Suprapubic skin (tissue), 4 donors: ENCODE data around the gene TMEM163. TPM values are rescaled to one million over a fixed set of nuclear protein-coding genes. Genes with fewer than 3 reads are reported as not detected.

ENCODE experiments used
- DNase-seq, 2 donors: peaks; one replicate each; pipeline ENCODE4 v3.0.0-alpha.2; 2019; ENCODE audit warnings: low spot score in 2 of 2
- H3K27ac ChIP-seq: fragments of 200-600 bp; sonication (generic); one replicate; pipeline ENCODE4 v1.5.1; 2019
- H3K27me3 ChIP-seq: fragments of 200-600 bp; sonication (generic); one replicate; pipeline ENCODE4 v1.5.1; 2019
- H3K36me3 ChIP-seq: fragments of 200-600 bp; sonication (generic); one replicate; pipeline ENCODE4 v1.5.1; 2019
- H3K4me1 ChIP-seq: fragments of 200-600 bp; sonication (generic); one replicate; pipeline ENCODE4 v1.5.1; 2019
- H3K4me3 ChIP-seq: fragments of 200-600 bp; sonication (generic); one replicate; pipeline ENCODE4 v1.5.1; 2019; ENCODE audit warnings: mild to moderate bottlenecking
- H3K9me3 ChIP-seq: fragments of 200-600 bp; sonication (generic); one replicate; pipeline ENCODE4 v1.5.1; 2019
- CTCF ChIP-seq, 2 donors: fragments of 200-600 bp in 1 of 2; fragments of 450-650 bp in 1 of 2; sonication (generic) in 1 of 2; IDR thresholded peaks; one replicate each; pipeline ENCODE4 v1.5.1; 2016 to 2019; ENCODE audit warnings: antibody characterized with exemption in 2 of 2, mild to moderate bottlenecking in 1 of 2, moderate library complexity in 1 of 2
- EP300 ChIP-seq: sonication (generic); formaldehyde crosslinking; IDR thresholded peaks from one replicate; pipeline ENCODE4 v1.6.1; 2017; ENCODE audit warnings: antibody characterized with exemption
- POLR2A ChIP-seq, 2 donors: fragments of 450-650 bp; IDR thresholded peaks; one replicate each; pipeline ENCODE4 v1.6.1; 2017; ENCODE audit warnings: antibody characterized with exemption in 2 of 2, mild to moderate bottlenecking in 2 of 2, moderate library complexity in 2 of 2
- POLR2AphosphoS5 ChIP-seq, 3 donors: sonication (generic); formaldehyde crosslinking; IDR thresholded peaks; one replicate each; pipeline ENCODE4 v1.6.1; 2017; ENCODE audit warnings: antibody characterized with exemption in 3 of 3
- WGBS: methylation state at CpG from one replicate; pipeline ENCODE4 v1.1.5; 2018; 5-methylcytosine and 5-hydroxymethylcytosine counted together
- total RNA-seq, 4 donors: library from RNA; depleted of rRNA; stranded (reverse); fragments of >200 nt; gene quantifications; one replicate each; pipeline ENCODE4 v1.1.0, GENCODE V29; 2016

TMEM163 gene
- total RNA-seq, 4 donors from 2014 or later = 0.23 to 0.72 TPM; not detected in 2

- Histone ChIP-seq H3K27ac (no peak overlapping the region), H3K27me3 (no peaks in the 10 kb centered on the region), H3K36me3 (no peaks in the 10 kb centered on the region), H3K4me1 (no peaks in the 10 kb centered on the region), H3K4me3 (no peak overlapping the region), H3K9me3 (no peaks in the 10 kb centered on the region)
- no peak for TF ChIP-seq CTCF (IDR thresholded peaks at IDR 0.05)
- TF ChIP-seq EP300 = no peak
- no peak for TF ChIP-seq POLR2AphosphoS5 (IDR thresholded peaks at IDR 0.05)
- no peak for TF ChIP-seq POLR2A (IDR thresholded peaks at IDR 0.05)
- no peak for DNase-seq
- WGBS = 67% methylated on average over 4 of the region's 4 CpGs
Observed at GRCh38 chr2:134626781-134627180, 92.0 kb downstream of the TMEM163 start.

GRCh38 chr2:134625311-134625710, 93.5 kb downstream of the TMEM163 start:
- no peak for DNase-seq

GRCh38 chr2:134623796-134624195, 95.0 kb downstream of the TMEM163 start:
- WGBS = 80% methylated on average over 3 of the region's 3 CpGs
- TF ChIP-seq CTCF (IDR thresholded peaks at IDR 0.05) (no peak), POLR2A (IDR thresholded peaks at IDR 0.05) (no peak), EP300 (no peak), POLR2AphosphoS5 (IDR thresholded peaks at IDR 0.05) (no peak)
- Histone ChIP-seq H3K9me3 (peaks cover 3% of the 10 kb centered on the region), H3K4me3 (no peak overlapping the region), H3K27me3 (no peaks in the 10 kb centered on the region), H3K36me3 (no peaks in the 10 kb centered on the region), H3K27ac (no peak overlapping the region), H3K4me1 (no peaks in the 10 kb centered on the region)
- DNase-seq = no peak

More at GRCh38 chr2:134625311-134625710, 93.5 kb downstream of the TMEM163 start:
- no peak for TF ChIP-seq CTCF (IDR thresholded peaks at IDR 0.05)
- no peak for TF ChIP-seq EP300
- TF ChIP-seq POLR2A (IDR thresholded peaks at IDR 0.05) = no peak
- no peak for TF ChIP-seq POLR2AphosphoS5 (IDR thresholded peaks at IDR 0.05)
- no peak overlapping the region for H3K27ac ChIP-seq
- H3K4me1 ChIP-seq = no peaks in the 10 kb centered on the region
- no peaks in the 10 kb centered on the region for H3K27me3 ChIP-seq
- no peaks in the 10 kb centered on the region for H3K36me3 ChIP-seq
- no peaks in the 10 kb centered on the region for H3K9me3 ChIP-seq
- WGBS = 89% methylated on average over 4 of the region's 4 CpGs
- no peak overlapping the region for H3K4me3 ChIP-seq

GRCh38 chr2:134623046-134623445, 95.8 kb downstream of the TMEM163 start:
- TF ChIP-seq POLR2AphosphoS5 (IDR thresholded peaks at IDR 0.05) (no peak), CTCF (IDR thresholded peaks at IDR 0.05) (no peak), EP300 (no peak), POLR2A (IDR thresholded peaks at IDR 0.05) (no peak)
- Histone ChIP-seq H3K4me3 (no peak overlapping the region), H3K9me3 (peaks cover 3% of the 10 kb centered on the region), H3K36me3 (no peaks in the 10 kb centered on the region), H3K27ac (no peak overlapping the region), H3K27me3 (no peaks in the 10 kb centered on the region), H3K4me1 (no peaks in the 10 kb centered on the region)
- no peak for DNase-seq
- WGBS = 85% methylated on average over 3 of the region's 3 CpGs

- Histone ChIP-seq H3K27ac (no peak overlapping the region), H3K36me3 (no peaks in the 10 kb centered on the region), H3K27me3 (no peaks in the 10 kb centered on the region), H3K4me1 (no peaks in the 10 kb centered on the region), H3K4me3 (no peak overlapping the region), H3K9me3 (peaks cover 3% of the 10 kb centered on the region)
- TF ChIP-seq POLR2A (IDR thresholded peaks at IDR 0.05) (no peak), POLR2AphosphoS5 (IDR thresholded peaks at IDR 0.05) (no peak)
- WGBS = 83% methylated on average over 10 of the region's 10 CpGs
- DNase-seq = no peak
Observed at GRCh38 chr2:134621939-134622705, 96.7 kb downstream of the TMEM163 start.
